HepG2 (cell line): ENCODE measurements around the gene LYRM7. TPM values are rescaled to one million over a fixed set of nuclear protein-coding genes. Genes with fewer than 3 reads are reported as not detected.

Source experiments
- ATAC-seq: fragments of 200-7000 bp; cut with Tn5 transposase; 3 replicates; pipeline ENCODE4 v1.9.1; 2020; ENCODE audit warnings: mild to moderate bottlenecking, moderate library complexity
- BruUV-seq: library from RNA; stranded (reverse); fragments of 400-500 nt; replicated peaks from 2 replicates; lab custom pipeline; 2021; lab: Mats Ljungman, UMichigan
- CTCF ChIA-PET: fragments of 300-600 bp; formaldehyde crosslinking; extraction: SDS; loops from one replicate; lab custom pipeline; 2021; ENCODE audit warnings: low total read pairs, inconsistent platforms, low intra/inter-chr PET ratio; lab: Yijun Ruan, JAX
- POLR2A ChIA-PET: fragments of 350-600 bp; sonication (Branson Sonifier 250); formaldehyde crosslinking; loops from one replicate; lab custom pipeline; 2020; ENCODE audit warnings: antibody characterized with exemption, inconsistent platforms; lab: Yijun Ruan, JAX
- DNase-seq: peaks from one replicate; pipeline ENCODE4 v3.0.0-alpha.2; 2015; ENCODE audit warnings: low spot score
- FAIRE-seq: peaks from 3 replicates; lab custom pipeline; 2011; peaks lifted over from hg19 to GRCh38; lab: Jason Lieb, UNC
- H2AFZ ChIP-seq: one replicate; pipeline ENCODE4 v1.6.1; 2011; ENCODE audit warnings: low read length, inconsistent platforms
- H3K27ac ChIP-seq: fragments of 300-600 bp; 3 replicates; pipeline ENCODE4 v1.8.0; 2011; ENCODE audit warnings: mixed run types, mild to moderate bottlenecking, mixed read lengths, low read length, inconsistent platforms; ENCODE audit not compliant: insufficient read depth; ENCODE audit errors: extremely low read length
- H3K27me3 ChIP-seq, 2 experiments: fragments of 200-600 bp in 1 of 2; 2 replicates in 1 of 2; 3 replicates in 1 of 2; pipeline versions ENCODE4 v1.6.0 to v1.8.0; 2011; ENCODE audit warnings: low read length in 2 of 2, mild to moderate bottlenecking in 2 of 2, moderate library complexity in 2 of 2, inconsistent platforms in 1 of 2; ENCODE audit not compliant: insufficient read depth in 2 of 2, control insufficient read depth in 1 of 2
- H3K36me3 ChIP-seq, 2 experiments: fragments of 200-600 bp in 1 of 2; replicated peaks in 1 of 2; 2 replicates in 1 of 2; 3 replicates in 1 of 2; pipeline versions ENCODE4 v1.5.1 to v1.8.0; 2011; ENCODE audit warnings: low read length in 2 of 2, inconsistent platforms in 1 of 2; ENCODE audit not compliant: insufficient read depth in 2 of 2, control insufficient read depth in 1 of 2
- H3K4me1 ChIP-seq: 2 replicates; pipeline ENCODE4 v1.5.1; 2012; ENCODE audit warnings: low read length, inconsistent platforms; ENCODE audit not compliant: insufficient read depth
- H3K4me2 ChIP-seq: 2 replicates; pipeline ENCODE4 v1.6.0; 2011; ENCODE audit warnings: low read depth, low read length, inconsistent platforms
- H3K4me3 ChIP-seq, 3 experiments: fragments of 200-600 bp in 1 of 3; sonication (generic), shearing (Covaris generic) in 1 of 3; replicated peaks in 1 of 3; 2 replicates each; pipeline ENCODE4 v1.5.1; 2011 to 2016; ENCODE audit warnings: low read length in 3 of 3, inconsistent platforms in 2 of 3, low read depth in 2 of 3, mild to moderate bottlenecking in 2 of 3, control low read depth in 1 of 3, mixed read lengths in 1 of 3; ENCODE audit not compliant: insufficient read depth in 1 of 3
- H3K79me2 ChIP-seq: one replicate; pipeline ENCODE4 v1.6.1; 2011; ENCODE audit warnings: low read length, inconsistent platforms; ENCODE audit not compliant: insufficient read depth
- H3K9ac ChIP-seq: 2 replicates; pipeline ENCODE4 v1.6.0; 2011; ENCODE audit warnings: mild to moderate bottlenecking, low read depth, low read length, inconsistent platforms; ENCODE audit not compliant: insufficient read depth
- H3K9me3 ChIP-seq: 2 replicates; pipeline ENCODE4 v1.5.1; 2012; ENCODE audit warnings: mild to moderate bottlenecking, low read length
- H4K20me1 ChIP-seq: 2 replicates; pipeline ENCODE4 v1.6.0; 2011; ENCODE audit warnings: inconsistent platforms, mild to moderate bottlenecking, low read length, moderate library complexity; ENCODE audit not compliant: insufficient read depth
- IKZF5 ChIP-seq: IDR thresholded peaks from 2 replicates; pipeline ENCODE4 v1.6.1; 2018; ENCODE audit warnings: missing genetic modification reagents, mild to moderate bottlenecking, missing compliant biosample characterization
- NFE2 ChIP-seq: sonication (generic); formaldehyde crosslinking; IDR thresholded peaks from 2 replicates; pipeline ENCODE4 v1.4.0; 2020; ENCODE audit warnings: missing genetic modification reagents
- TAF1 ChIP-seq: sonication (generic); formaldehyde crosslinking; IDR thresholded peaks from 2 replicates; pipeline ENCODE4 v1.4.0; 2020; ENCODE audit warnings: missing genetic modification reagents
- ZBTB2 ChIP-seq: sonication (generic); formaldehyde crosslinking; IDR thresholded peaks from 2 replicates; pipeline ENCODE4 v1.8.0; 2022; ENCODE audit warnings: low read depth, missing genetic modification reagents
- ZHX1 ChIP-seq: sonication (generic); formaldehyde crosslinking; IDR thresholded peaks from 2 replicates; pipeline ENCODE4 v1.8.1; 2022; ENCODE audit warnings: low read depth, mild to moderate bottlenecking, missing genetic modification reagents
- ZKSCAN5 ChIP-seq: sonication (generic); formaldehyde crosslinking; IDR thresholded peaks from 2 replicates; pipeline ENCODE4 v1.5.1; 2020; ENCODE audit warnings: mild to moderate bottlenecking, missing genetic modification reagents
- ZNF17 ChIP-seq: sonication (generic); formaldehyde crosslinking; IDR thresholded peaks from 2 replicates; pipeline ENCODE4 v1.5.0; 2020; ENCODE audit warnings: mild to moderate bottlenecking, missing genetic modification reagents
- ZNF382 ChIP-seq: sonication (generic); formaldehyde crosslinking; IDR thresholded peaks from 2 replicates; pipeline ENCODE4 v1.5.0; 2020; ENCODE audit warnings: missing genetic modification reagents, mild to moderate bottlenecking, borderline replicate concordance
- ZNF441 ChIP-seq: sonication (generic); formaldehyde crosslinking; IDR thresholded peaks from 2 replicates; pipeline ENCODE4 v1.7.0; 2021; ENCODE audit warnings: missing genetic modification reagents, borderline replicate concordance
- ZNF580 ChIP-seq: IDR thresholded peaks from 2 replicates; pipeline ENCODE4 v1.6.1; 2016; ENCODE audit warnings: low read depth, borderline replicate concordance
- ZNF713 ChIP-seq: sonication (generic); formaldehyde crosslinking; IDR thresholded peaks from 2 replicates; pipeline ENCODE4 v1.4.0; 2020; ENCODE audit warnings: mild to moderate bottlenecking, missing genetic modification reagents
- ZNF720 ChIP-seq: sonication (generic); formaldehyde crosslinking; IDR thresholded peaks from 2 replicates; pipeline ENCODE4 v1.4.0; 2020; ENCODE audit warnings: missing genetic modification reagents
- WGBS: methylation state at CpG from one replicate; pipeline ENCODE4 v1.1.6; 2017; ENCODE audit warnings: low lambda C conversion rate; 5-methylcytosine and 5-hydroxymethylcytosine counted together
- in situ Hi-C: cut with HindIII; loops from 2 replicates; pipeline ENCODE4 v1.10.0; 2017; ENCODE audit warnings: low pct_unique_long_range_greater_than_20kb; ENCODE audit not compliant: extremely low pct_ligation_motif_present
- intact Hi-C: fragments of 100-400 bp; cut with micrococcal nuclease; formaldehyde crosslinking; loops from one replicate; pipeline ENCODE4 v1.10.0; 2022; ENCODE audit not compliant: unreplicated experiment
- polyA plus RNA-seq, 8 experiments: library from polyadenylated mRNA; depleted of rRNA in 3 of 8; stranded (reverse) in 7 of 8; unstranded in 1 of 8; fragments of >200 nt; fragmentation: Illumina TruSeq in 4 of 8; extraction: Trizol in 4 of 8; gene quantifications; 2 replicates each; pipeline versions ENCODE4 v1.2.1 to v1.2.3, GENCODE V29; 2011 to 2016; ENCODE audit warnings: low read depth in 4 of 8, missing spikeins in 1 of 8, mixed read lengths in 1 of 8; ENCODE audit not compliant: insufficient read depth in 1 of 8
- total RNA-seq, 5 experiments: library from RNA; depleted of rRNA; stranded (reverse); fragments of >200 nt; fragmentation: Illumina TruSeq; extraction: Trizol; gene quantifications; 2 replicates each; pipeline ENCODE4 v1.2.3, GENCODE V29; 2016; ENCODE audit warnings: low read depth in 1 of 5

LYRM7 gene
- total and polyA plus RNA-seq, 2 of the 13 experiments (the other 11 are each of a cell fraction or from before 2014, with no cell fraction given): 3.0 to 5.5 TPM

- in situ Hi-C loops: no loop called here
- no peak overlapping the region for H3K27ac ChIP-seq
- TF ChIP-seq ZKSCAN5 (CRISPR knock-in tag) (no peak), TAF1 (no peak), ZNF713 (CRISPR knock-in tag) (no peak), ZNF17 (CRISPR knock-in tag) (no peak), IKZF5 (CRISPR knock-in tag) (no peak), ZNF441 (CRISPR knock-in tag) (no peak)
- TF ChIP-seq, all 625 proteins: peak for 0
- H3K27me3 ChIP-seq: no peaks in the 10 kb centered on the region
- H4K20me1 ChIP-seq: no peaks in the 10 kb centered on the region
- 0 out of 5 replicates have a peak, but pooled peaks cover 0 to 7% of the 10 kb centered on the region in 2 experiments for H3K36me3 ChIP-seq
- BruUV-seq: no TSS peak
- no peak overlapping the region for H3K4me2 ChIP-seq
- intact Hi-C loops: no loop called here
- H3K9ac ChIP-seq: no peak overlapping the region
- ChIA-PET POLR2A (no interaction called here), CTCF (no interaction called here)
- no peaks in the 10 kb centered on the region for H3K4me1 ChIP-seq
- H3K9me3 ChIP-seq: no peaks in the 10 kb centered on the region
- no peak for ATAC-seq
- 100% methylated on average over 4 of the region's 5 CpGs for WGBS
- FAIRE-seq: no peak
- no peaks in the 10 kb centered on the region for H3K79me2 ChIP-seq
- no peak overlapping the region for H3K4me3 ChIP-seq
- H2AFZ ChIP-seq: no peak overlapping the region
- DNase-seq: no peak
Observed at GRCh38 chr5:131194725-131195124, 24.0 kb downstream of the LYRM7 start.

GRCh38 chr5:131195696-131196095, 25.0 kb downstream of the LYRM7 start:
- no peak for DNase-seq
- ChIA-PET CTCF (no interaction called here), POLR2A (no interaction called here)
- intact Hi-C loops (no loop called here), in situ Hi-C loops (no loop called here)
- Histone ChIP-seq H3K9ac (no peak overlapping the region), H3K4me3 (no peak overlapping the region), H4K20me1 (no peaks in the 10 kb centered on the region), H3K27me3 (no peaks in the 10 kb centered on the region), H3K4me1 (no peaks in the 10 kb centered on the region), H3K27ac (no peak overlapping the region), H3K36me3 (0 out of 5 replicates have a peak, but pooled peaks cover 0 to 7% of the 10 kb centered on the region in 2 experiments), H2AFZ (no peak overlapping the region), H3K9me3 (no peaks in the 10 kb centered on the region), H3K4me2 (no peak overlapping the region), H3K79me2 (no peaks in the 10 kb centered on the region)
- no TSS peak for BruUV-seq
- no peak for ATAC-seq
- FAIRE-seq: no peak
- TF ChIP-seq ZHX1 (CRISPR knock-in tag) (no peak), ZNF580 (CRISPR knock-in tag) (no peak), ZNF720 (CRISPR knock-in tag) (no peak), NFE2 (CRISPR knock-in tag) (no peak), ZNF382 (CRISPR knock-in tag) (no peak), ZBTB2 (CRISPR knock-in tag) (no peak)
